Stimulated activated CD4-positive, alpha-beta T cell treated with anti-CD3 and anti-CD28 coated beads, Interleukin-1b, Interleukin-23, amount 100 ng/mL, for 4 hours (primary cell): Measurements from ENCODE around the gene STAT3.
"Not testable (repeated sequence)": the region's sequence is repeated elsewhere in the genome, so short reads cannot be mapped to it uniquely, and the experiment has no call there.

Experiments used
- DNase-seq, 2 donors: peaks; one replicate each; pipeline ENCODE4 v3.0.0-alpha.2; 2020; ENCODE audit warnings: low read depth in 2 of 2

Gene STAT3

GRCh38 chr17:42388381-42389134 lies at the start of gene STAT3:
Gene STAT3 (minus strand): TSS chr17:42388442. CDS start chr17:42348516, 39,926 bp downstream.
- DNase-seq = peak; percentile 100

- DNase-seq = no peak
These were observed 48.1 kb upstream of the STAT3 start for GRCh38 chr17:42436391-42436790.

- no peak for DNase-seq
These were observed 43.5 kb upstream of the STAT3 start for GRCh38 chr17:42431758-42432161.

- no peak for DNase-seq
These were observed 41.6 kb upstream of the STAT3 start for GRCh38 chr17:42429726-42430447.

- DNase-seq = no peak
These were observed 40.1 kb upstream of the STAT3 start for GRCh38 chr17:42428141-42428944.

- no peak for DNase-seq
These were observed 36.9 kb upstream of the STAT3 start for GRCh38 chr17:42424991-42425610.

GRCh38 chr17:42423766-42424165 lies 35.5 kb upstream of the STAT3 start:
- DNase-seq = no peak

- no peak for DNase-seq
These were observed 34.9 kb upstream of the STAT3 start, which contains the start of gene CAVIN1 for GRCh38 chr17:42422958-42423712. Gene CAVIN1 (minus strand): TSS chr17:42423256. CDS start chr17:42423097, 159 bp downstream.

GRCh38 chr17:42422412-42422957 lies 34.2 kb upstream of the STAT3 start:
- no peak for DNase-seq

- DNase-seq = no peak
These were observed 33.5 kb upstream of the STAT3 start for GRCh38 chr17:42421507-42422338.

GRCh38 chr17:42421136-42421506 lies 32.9 kb upstream of the STAT3 start:
- no peak for DNase-seq

- not testable (repeated sequence) for DNase-seq
These were observed 29.7 kb upstream of the STAT3 start for GRCh38 chr17:42417981-42418380.

GRCh38 chr17:42414704-42415409 lies 26.6 kb upstream of the STAT3 start:
- peak; percentile 35 to 60 for DNase-seq

- DNase-seq = no peak
These were observed 25.3 kb upstream of the STAT3 start for GRCh38 chr17:42413464-42414040.

- no peak for DNase-seq
These were observed 23.9 kb upstream of the STAT3 start for GRCh38 chr17:42411905-42412679.

GRCh38 chr17:42411361-42411760 lies 23.1 kb upstream of the STAT3 start:
- DNase-seq = no peak

GRCh38 chr17:42410319-42410685 lies 22.1 kb upstream of the STAT3 start:
- no peak for DNase-seq
